Central memory CD8-positive, alpha-beta T cell (primary cell): ENCODE results near the gene RUSC1.

Source experiments
- ATAC-seq: fragments of 150-1000 bp; cut with Tn5 transposase; replicated peaks from 2 replicates; pipeline ENCODE4 v1.10.0; 2022; ENCODE audit warnings: mild to moderate bottlenecking, moderate FRiP score, moderate number of reproducible peaks; ENCODE audit not compliant: poor library complexity, severe bottlenecking; ENCODE audit errors: extremely low read depth
- DNase-seq, 2 donors: peaks; one replicate each; pipeline ENCODE4 v3.0.0; 2021; ENCODE audit warnings: low spot score in 2 of 2
- H3K27ac Mint-ChIP-seq: one replicate; pipeline ENCODE4 v1.8.0; 2022; ENCODE audit warnings: low read depth, mild to moderate bottlenecking, moderate library complexity, mixed read lengths
- H3K27me3 Mint-ChIP-seq: one replicate; pipeline ENCODE4 v1.8.0; 2022; ENCODE audit warnings: mixed read lengths
- H3K36me3 Mint-ChIP-seq: one replicate; pipeline ENCODE4 v1.8.0; 2022; ENCODE audit warnings: mild to moderate bottlenecking, moderate library complexity, mixed read lengths; ENCODE audit not compliant: insufficient read depth
- H3K4me1 Mint-ChIP-seq: one replicate; pipeline ENCODE4 v1.8.0; 2022; ENCODE audit warnings: mixed read lengths
- H3K4me3 Mint-ChIP-seq: one replicate; pipeline ENCODE4 v1.8.0; 2022; ENCODE audit warnings: mild to moderate bottlenecking, moderate library complexity, mixed read lengths
- H3K9me3 Mint-ChIP-seq: one replicate; pipeline ENCODE4 v1.8.0; 2022; ENCODE audit warnings: mixed read lengths

The RUSC1 gene, protein sequence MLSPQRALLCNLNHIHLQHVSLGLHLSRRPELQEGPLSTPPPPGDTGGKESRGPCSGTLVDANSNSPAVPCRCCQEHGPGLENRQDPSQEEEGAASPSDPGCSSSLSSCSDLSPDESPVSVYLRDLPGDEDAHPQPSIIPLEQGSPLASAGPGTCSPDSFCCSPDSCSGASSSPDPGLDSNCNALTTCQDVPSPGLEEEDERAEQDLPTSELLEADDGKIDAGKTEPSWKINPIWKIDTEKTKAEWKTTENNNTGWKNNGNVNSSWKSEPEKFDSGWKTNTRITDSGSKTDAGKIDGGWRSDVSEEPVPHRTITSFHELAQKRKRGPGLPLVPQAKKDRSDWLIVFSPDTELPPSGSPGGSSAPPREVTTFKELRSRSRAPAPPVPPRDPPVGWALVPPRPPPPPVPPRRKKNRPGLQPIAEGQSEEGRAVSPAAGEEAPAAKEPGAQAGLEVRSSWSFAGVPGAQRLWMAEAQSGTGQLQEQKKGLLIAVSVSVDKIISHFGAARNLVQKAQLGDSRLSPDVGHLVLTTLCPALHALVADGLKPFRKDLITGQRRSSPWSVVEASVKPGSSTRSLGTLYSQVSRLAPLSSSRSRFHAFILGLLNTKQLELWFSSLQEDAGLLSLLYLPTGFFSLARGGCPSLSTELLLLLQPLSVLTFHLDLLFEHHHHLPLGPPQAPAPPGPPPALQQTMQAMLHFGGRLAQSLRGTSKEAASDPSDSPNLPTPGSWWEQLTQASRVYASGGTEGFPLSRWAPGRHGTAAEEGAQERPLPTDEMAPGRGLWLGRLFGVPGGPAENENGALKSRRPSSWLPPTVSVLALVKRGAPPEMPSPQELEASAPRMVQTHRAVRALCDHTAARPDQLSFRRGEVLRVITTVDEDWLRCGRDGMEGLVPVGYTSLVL

DNA sequence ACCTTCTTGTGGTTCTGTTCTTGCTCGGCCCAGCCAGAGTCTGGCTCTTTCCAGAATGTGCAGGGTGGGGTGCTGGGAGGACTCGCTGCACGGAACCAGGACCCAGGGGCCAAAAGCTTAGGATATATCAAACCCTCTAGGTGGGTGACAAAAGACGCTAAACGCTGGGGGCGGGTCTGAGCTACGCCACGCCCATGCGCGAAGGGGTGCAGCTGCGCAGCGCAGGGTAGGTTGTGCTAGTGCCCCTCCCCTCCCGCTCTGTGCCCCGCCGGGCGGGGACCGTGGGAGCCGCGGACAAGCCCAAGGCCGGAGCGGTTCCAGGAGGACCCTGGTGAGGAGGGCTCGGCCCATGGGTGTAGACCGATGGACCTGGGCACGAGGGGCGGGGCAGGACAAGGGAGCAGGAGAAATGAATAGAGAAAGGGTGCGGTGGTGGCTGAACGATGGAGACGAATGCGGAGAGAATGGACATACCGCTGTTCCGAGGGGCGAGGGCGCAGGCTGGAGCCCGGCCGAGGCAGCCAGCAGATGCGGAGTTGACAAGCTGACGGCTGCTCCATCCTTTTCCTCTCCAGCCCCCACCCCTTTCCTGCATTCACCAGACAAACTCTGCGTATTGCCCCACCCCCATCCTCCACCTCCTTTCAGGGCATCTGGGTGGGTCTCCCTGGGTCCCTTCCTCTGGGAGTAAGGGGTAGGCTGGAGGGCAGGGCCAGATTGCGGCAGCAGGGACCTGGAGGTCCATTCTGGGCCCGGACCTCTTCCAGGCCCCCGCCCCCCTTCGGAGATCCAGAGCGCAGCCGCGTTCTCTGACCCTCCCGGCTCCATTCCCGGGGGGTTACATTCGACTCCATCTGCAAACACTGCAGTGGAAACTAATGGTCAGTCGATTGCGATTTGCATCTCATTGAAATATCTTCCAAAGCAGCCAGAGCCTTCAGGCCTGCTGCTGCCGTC is at the start of gene RUSC1:
TSS of gene RUSC1 (plus strand) at position 234 of the 957 bp plus-strand sequence. CDS start 880 bp downstream, outside the sequence.
- H3K27me3 Mint-ChIP-seq = no peaks in the 10 kb centered on the region
- H3K27ac Mint-ChIP-seq = no peak within 1 kb of the TSS
- H3K4me3 Mint-ChIP-seq = peak within 1 kb of the TSS; percentile 84
- peaks cover 10% of the 10 kb centered on the region for H3K36me3 Mint-ChIP-seq
- DNase-seq = no peak
- H3K9me3 Mint-ChIP-seq = no peaks in the 10 kb centered on the region
- no peak for ATAC-seq
- peaks cover 16% of the 10 kb centered on the region for H3K4me1 Mint-ChIP-seq

DNA sequence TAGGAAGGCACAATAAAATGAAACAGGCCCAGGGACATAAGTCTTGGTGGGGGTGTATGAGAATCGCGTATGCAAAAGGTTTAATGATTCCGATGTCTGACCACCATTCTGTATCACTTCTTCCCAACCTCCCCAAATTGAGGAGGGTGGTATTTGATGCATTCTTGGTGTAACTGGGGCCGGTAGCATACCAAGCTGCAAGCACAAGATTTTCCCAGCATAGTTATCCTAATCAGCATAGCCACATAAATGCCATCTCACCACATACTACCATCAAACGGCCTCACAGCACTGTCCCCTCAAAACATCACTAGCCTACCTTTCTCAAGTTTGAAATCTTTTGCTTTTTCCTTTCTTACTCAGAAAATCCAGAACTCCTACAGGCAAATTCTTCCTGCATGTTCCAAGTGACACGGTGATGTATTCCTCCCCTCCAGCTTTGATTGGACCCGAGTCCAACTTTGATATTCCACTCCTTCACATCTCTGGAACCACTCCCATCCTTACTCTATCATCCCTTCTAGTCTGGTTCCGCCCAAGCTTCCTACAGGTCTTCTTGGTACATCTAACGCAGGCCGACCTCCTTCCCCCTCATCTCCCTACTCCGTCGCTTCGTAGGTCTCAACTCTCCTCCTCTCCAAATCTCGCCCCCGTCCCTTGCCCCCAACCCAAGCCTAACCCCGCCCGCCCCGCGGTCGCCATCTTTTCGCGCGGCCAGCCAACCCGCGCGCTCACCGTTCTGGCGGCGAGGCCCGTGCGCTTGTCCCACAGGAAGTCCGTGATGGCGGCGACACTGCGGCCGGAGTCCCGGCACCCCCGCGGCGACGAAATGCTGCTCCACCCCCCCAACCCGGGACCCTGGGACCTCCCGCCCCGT is 48.0 kb upstream of the RUSC1 start:
- Mint-ChIP-seq H3K36me3 (peaks cover 40% of the 10 kb centered on the region), H3K27ac (peak overlapping the region; percentile 17), H3K9me3 (no peaks in the 10 kb centered on the region), H3K4me3 (peak overlapping the region; percentile 75), H3K27me3 (no peaks in the 10 kb centered on the region), H3K4me1 (peaks cover 37% of the 10 kb centered on the region)
- ATAC-seq = peak; percentile 22
- DNase-seq = peak in 1 of 2 donors; percentile 15

DNA sequence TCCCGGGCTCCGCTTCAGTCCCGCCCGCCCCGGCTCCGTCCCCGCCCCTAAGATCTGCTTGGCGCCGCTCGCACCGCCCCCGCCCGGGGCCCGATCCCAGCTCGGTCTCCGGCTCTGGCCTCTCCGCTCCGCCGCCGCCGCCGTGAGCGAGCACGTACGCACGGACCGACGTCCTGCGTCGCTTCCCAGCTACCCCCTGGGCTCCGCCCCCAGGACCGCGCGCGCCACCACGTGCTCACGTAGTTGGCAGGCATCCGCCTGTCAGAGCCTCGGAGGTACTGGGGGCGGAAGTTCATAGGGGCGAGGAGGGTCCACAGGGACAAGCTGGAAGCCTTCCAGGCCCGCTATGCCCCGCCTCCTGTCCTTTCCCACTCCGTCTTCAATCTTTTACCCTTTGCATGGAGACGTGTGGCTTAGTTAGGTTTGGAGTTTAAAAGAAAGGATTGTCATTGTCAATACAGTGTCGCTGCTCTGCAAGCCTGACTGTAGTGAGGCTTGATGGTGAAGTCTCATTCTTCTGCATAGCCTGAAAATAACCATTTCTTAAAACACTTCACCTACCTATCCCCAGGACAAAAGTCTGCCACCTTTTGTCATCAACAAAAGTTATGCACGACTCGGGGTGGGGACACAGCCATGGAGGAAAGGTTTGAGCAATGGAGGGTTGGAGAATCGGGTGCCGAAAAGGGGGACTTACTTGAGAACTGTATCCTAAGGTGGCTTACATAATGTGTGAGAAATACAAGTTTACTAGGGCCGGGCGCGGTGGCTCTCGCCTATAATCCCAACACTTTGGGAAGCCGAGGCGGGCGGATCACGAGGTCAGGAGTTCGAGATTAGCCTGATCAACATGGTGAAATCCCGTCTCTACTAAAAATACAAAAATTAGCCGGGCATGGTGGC is 47.1 kb upstream of the RUSC1 start, which contains the start of gene CLK2:
TSS of gene CLK2 (minus strand) at position 162 of the 903 bp plus-strand sequence. CDS start 2,527 bp downstream, outside the sequence.
- ATAC-seq (peak; percentile 90), DNase-seq (peak; percentile 81 to 86)
- peak within 1 kb of the TSS; percentile 75 for H3K4me3 Mint-ChIP-seq
- no peaks in the 10 kb centered on the region for H3K9me3 Mint-ChIP-seq
- H3K4me1 Mint-ChIP-seq = peaks cover 40% of the 10 kb centered on the region
- H3K36me3 Mint-ChIP-seq = peaks cover 33% of the 10 kb centered on the region
- H3K27me3 Mint-ChIP-seq = no peaks in the 10 kb centered on the region
- peak within 1 kb of the TSS; percentile 17 for H3K27ac Mint-ChIP-seq

DNA sequence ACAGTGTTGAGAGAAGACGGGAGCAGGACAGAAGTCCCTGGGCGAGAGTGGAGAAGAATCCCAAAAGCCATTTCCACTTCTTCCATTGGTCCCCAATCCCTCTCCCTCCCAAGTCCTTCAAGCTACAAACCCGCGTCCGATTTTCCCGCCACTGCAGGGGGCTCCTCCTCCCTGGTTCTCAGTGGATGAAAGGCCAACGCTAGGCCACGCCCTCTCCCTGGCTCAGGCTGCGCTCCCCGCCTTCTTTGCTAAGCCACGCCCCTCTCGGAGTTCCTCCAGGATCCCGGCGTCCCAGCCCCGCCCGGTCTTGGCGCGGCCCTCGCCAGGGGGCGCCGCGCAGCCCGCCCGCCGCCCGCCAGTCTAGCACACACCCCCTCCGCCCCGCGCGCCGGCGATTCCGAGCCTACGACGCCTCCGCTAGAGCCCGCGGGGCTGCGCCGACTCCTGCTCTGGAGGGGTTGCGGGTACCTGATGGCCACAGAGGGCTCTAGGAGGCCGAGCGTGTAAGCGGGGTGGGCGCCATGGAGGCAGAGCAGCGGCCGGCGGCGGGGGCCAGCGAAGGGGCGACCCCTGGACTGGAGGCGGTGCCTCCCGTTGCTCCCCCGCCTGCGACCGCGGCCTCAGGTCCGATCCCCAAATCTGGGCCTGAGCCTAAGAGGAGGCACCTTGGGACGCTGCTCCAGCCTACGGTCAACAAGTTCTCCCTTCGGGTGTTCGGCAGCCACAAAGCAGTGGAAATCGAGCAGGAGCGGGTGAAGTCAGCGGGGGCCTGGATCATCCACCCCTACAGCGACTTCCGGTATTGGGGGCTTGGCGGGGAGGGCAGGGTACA is 43.4 kb upstream of the RUSC1 start, which contains the start of gene HCN3:
TSS of gene HCN3 (plus strand) at position 394 of the 832 bp plus-strand sequence. CDS start at position 522, 128 bp downstream.
- Mint-ChIP-seq H3K27ac (no peak within 1 kb of the TSS), H3K4me1 (peaks cover 36% of the 10 kb centered on the region), H3K36me3 (peaks cover 16% of the 10 kb centered on the region), H3K4me3 (peak within 1 kb of the TSS; percentile 73), H3K9me3 (no peaks in the 10 kb centered on the region), H3K27me3 (no peaks in the 10 kb centered on the region)
- ATAC-seq = peak; percentile 33
- peak; percentile 66 to 70 for DNase-seq

DNA sequence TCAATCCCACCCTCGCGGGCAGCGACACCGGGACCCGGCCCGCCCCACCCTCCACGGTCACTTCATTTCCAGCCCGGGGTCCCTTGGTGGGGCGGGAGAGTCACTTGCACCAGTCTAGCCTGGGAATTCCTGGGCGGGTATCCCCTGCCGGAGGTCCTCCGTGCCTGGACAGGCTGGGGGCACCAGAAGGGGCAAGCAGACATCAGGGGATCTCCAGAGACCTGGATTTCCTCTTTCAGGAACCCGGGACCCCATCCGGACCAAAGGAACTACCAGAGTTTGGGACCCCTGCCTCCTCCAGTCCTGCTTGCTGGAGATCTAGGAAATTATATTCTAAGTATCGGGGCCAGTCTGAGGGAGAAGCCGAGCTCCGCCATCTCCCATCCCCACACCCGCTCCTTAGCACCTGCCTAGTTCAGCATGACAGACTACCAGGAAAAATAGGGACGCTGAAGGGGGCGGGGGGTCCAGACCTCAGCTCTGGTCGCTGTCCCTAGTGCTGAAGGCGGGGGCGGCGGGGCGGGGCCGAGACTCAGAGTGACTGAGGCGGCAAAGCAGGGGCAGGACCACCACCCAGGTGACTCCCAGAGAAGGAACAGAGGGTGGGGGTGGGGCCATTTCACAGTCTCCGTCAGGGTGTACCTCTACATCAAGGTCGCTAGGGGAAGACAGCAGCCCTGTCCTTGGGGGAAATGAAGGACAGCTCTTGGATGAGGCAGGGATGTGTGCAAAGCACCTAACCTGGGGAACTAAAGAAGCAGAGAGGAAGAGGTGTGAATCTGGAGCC is 42.6 kb upstream of the RUSC1 start:
- Mint-ChIP-seq H3K9me3 (no peaks in the 10 kb centered on the region), H3K4me1 (peaks cover 29% of the 10 kb centered on the region), H3K4me3 (peak overlapping the region; percentile 73), H3K36me3 (peaks cover 15% of the 10 kb centered on the region), H3K27ac (peak overlapping the region; percentile 38), H3K27me3 (no peaks in the 10 kb centered on the region)
- peak; percentile 51 to 56 for DNase-seq
- peak; percentile 52 for ATAC-seq

DNA sequence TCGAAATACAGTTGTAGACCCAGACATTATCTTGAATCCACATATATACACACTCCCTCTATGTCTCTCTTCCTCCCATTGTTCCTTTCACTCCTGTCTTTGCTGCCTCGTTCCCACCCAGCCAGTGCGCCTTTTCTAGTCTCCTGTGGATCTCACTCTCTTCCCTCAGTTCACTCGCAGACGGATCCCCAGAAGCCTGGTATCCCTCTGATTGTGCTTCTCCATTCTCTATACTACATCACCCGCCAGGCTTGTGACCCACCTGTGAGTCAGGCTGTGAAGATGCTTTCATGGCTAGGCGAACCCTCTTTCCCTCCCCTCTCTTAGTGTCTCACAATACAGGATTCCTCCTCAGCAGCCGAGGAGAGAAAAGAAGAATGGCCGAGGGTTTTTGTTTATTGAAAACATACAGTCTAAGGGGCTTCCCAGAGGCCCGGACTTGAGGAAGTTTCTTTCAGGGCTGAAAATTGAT is 42.0 kb upstream of the RUSC1 start:
- no peak for ATAC-seq
- no peaks in the 10 kb centered on the region for H3K27me3 Mint-ChIP-seq
- H3K36me3 Mint-ChIP-seq = peaks cover 10% of the 10 kb centered on the region
- no peaks in the 10 kb centered on the region for H3K9me3 Mint-ChIP-seq
- peak overlapping the region; percentile 38 for H3K27ac Mint-ChIP-seq
- DNase-seq = no peak
- peaks cover 25% of the 10 kb centered on the region for H3K4me1 Mint-ChIP-seq
- H3K4me3 Mint-ChIP-seq = peak overlapping the region; percentile 73

DNA sequence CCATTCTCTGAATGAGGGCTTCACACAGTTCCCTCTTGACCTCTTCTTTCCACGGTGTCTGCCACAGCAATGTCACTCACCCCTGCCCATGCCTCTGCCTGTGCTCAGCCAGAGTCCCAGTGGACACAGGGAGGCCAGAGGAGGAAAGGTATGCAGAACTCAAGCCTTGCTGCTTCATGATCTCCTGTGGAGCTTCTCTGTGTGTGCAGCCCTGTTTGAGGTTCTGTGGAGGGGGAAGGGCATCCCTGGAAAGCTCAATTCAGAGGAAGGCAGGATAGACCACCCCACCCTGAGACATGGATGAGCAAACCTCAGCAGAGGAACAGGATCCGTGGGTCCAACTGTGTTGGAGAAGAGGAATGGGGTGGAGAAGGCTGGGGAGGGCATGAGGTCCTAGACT is 41.4 kb upstream of the RUSC1 start:
- no peak for DNase-seq
- H3K4me3 Mint-ChIP-seq = no peak overlapping the region
- peaks cover 23% of the 10 kb centered on the region for H3K4me1 Mint-ChIP-seq
- H3K27me3 Mint-ChIP-seq = no peaks in the 10 kb centered on the region
- no peaks in the 10 kb centered on the region for H3K9me3 Mint-ChIP-seq
- H3K27ac Mint-ChIP-seq = no peak overlapping the region
- H3K36me3 Mint-ChIP-seq = peaks cover 9% of the 10 kb centered on the region
- ATAC-seq = no peak

DNA sequence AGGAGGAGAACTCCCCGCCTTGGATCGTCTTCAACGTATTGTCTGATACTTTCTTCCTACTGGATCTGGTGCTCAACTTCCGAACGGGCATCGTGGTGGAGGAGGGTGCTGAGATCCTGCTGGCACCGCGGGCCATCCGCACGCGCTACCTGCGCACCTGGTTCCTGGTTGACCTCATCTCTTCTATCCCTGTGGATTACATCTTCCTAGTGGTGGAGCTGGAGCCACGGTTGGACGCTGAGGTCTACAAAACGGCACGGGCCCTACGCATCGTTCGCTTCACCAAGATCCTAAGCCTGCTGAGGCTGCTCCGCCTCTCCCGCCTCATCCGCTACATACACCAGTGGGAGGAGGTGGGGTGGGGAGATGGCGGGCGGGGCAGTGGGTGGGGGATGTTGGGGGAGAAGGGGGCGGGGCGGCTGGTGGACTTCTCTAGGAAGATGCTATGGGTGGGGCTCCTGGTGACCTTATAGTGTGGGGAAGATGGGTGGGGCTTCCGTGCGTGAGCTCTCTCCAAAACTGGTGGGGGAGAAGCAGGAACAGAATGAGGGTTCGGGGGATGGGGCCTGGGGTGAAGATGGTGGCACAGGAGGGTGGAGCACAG is 38.1 kb upstream of the RUSC1 start:
- Mint-ChIP-seq H3K4me1 (peaks cover 9% of the 10 kb centered on the region), H3K27ac (no peak overlapping the region), H3K36me3 (peaks cover 1% of the 10 kb centered on the region), H3K9me3 (no peaks in the 10 kb centered on the region), H3K4me3 (no peak overlapping the region), H3K27me3 (no peaks in the 10 kb centered on the region)
- no peak for DNase-seq
- no peak for ATAC-seq

DNA sequence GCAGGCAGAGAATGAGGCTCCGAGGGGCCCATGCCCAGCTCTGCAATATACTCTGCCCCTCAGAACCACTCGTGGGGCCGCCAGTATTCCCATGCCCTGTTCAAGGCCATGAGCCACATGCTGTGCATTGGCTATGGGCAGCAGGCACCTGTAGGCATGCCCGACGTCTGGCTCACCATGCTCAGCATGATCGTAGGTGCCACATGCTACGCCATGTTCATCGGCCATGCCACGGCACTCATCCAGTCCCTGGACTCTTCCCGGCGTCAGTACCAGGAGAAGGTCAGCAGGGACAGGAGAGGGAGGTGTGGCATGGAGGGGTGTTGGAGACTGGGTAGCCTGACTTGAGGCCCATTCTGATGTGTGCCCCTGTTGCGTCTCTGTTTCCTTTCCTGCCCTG is 36.2 kb upstream of the RUSC1 start:
- Mint-ChIP-seq H3K27ac (no peak overlapping the region), H3K27me3 (no peaks in the 10 kb centered on the region), H3K4me1 (peaks cover under 1% of the 10 kb centered on the region), H3K36me3 (peaks cover 1% of the 10 kb centered on the region), H3K4me3 (no peak overlapping the region), H3K9me3 (no peaks in the 10 kb centered on the region)
- DNase-seq (no peak), ATAC-seq (no peak)
